UCSD-AML1 (cell line): ENCODE measurements around the gene SSBP3.

ENCODE experiments used
- DNase-seq: peaks from one replicate; lab custom pipeline; 2025; ENCODE audit not compliant: unreplicated experiment; lab: John Stamatoyannopoulos, UW

The SSBP3 gene

DNA sequence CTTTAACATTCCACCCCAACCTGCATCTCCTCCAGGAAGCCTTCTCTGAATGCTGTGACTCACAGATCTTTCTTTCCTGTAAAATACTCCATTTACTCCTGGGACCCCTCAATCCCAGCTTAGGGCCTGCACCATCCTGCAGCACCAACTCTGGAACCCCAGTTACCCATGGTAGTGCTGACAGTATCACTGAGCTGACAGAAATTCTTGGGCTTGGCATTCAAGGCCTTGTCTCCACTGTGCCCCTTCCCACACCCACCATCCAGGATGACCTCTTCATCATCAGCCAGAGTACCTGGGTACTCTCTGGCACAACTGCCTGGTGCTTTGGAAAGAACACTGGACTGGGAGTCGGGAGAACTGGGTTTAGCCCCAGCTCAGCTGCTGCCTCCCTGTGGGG, 214.7 kb downstream of the SSBP3 start:
- DNase-seq, result no peak

DNA sequence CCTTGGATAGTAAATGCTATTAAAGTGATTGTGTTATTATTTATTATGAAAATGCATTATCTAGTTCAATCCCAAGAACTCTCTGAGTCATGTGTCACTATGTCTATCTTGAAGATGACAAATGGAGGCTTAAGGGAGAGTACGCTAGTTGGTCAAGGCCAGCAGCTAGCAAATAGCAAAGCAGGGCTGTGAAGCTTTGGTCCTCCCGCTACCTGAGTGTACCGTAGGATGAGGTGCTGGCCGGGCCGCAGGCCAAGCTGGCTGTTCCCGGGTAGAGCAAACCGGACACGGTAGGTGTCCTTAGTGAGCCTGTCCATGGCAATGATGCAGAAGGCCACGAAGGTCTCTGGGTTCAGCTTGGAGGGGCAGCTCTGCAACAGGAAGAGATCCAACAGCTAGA, 215.7 kb downstream of the SSBP3 start:
- DNase-seq, result no peak

DNA sequence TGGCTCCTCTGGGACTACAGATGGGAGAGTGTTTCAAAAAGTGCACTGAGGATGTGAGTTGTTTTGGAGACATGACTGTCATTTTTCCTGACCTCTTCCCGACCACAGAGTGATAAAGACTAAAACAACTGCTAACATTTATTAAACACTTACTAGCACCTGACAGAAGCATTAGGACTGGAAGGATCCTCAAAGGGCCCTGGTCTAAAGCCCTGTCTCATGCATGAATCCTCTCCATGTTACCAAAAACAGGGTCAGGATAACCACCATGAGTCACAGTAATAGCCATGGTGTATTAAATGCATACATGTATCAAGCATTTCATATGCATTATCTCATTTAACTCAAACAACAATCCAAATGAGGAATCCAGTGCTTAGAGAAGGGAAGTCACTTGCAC, 217.9 kb downstream of the SSBP3 start:
- DNase-seq, result no peak

DNA sequence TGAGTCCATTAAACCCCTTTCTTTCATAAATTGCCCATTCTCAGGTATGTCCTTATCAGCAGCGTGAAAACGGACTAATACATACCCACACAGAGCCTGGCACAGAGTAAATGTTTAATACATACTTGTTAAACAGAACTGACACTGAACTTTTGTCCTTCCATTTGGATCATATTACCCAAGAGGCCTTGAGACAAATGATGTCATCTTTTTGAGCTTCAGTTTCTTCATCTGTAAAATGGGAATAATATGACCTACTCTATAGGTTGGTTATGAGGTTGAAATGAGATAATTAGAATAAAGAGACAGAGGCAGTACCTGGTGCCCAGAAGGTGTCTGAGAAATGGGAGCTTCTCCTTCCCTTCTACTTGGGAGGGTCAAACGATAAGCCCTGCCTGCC, 220.1 kb downstream of the SSBP3 start:
- DNase-seq, result no peak

DNA sequence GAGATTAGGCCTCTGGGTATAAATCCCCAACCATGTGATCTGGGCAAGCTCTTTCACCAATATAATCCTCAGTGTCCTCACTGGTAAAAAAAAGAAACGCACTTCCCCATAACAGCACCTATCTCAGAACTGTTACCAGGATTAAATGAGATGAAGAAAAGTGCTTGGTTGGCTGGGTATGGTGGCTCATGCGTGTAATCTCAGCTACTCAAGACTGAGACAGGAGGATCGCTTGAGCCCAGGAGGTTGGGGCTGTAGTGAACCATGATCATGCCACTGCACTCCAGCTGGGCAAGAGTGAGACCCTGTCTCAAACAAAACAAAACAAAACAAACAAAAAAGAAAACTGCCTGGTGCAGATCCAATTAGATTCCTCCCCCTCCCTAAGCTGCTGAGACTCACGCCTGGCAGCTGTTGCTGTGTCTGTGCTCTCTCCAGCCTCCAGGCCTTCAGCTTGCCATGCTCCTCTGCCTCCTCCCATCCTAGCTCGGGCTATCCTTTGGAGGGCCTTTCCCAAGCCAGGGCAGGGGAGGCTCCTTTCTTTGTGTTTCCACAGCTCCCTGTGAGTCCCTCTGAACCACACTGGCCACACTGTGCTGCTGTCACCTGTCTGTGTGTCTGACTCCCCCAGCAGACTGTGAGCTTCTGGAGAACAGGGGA, 225.4 kb downstream of the SSBP3 start:
- no peak for DNase-seq

DNA sequence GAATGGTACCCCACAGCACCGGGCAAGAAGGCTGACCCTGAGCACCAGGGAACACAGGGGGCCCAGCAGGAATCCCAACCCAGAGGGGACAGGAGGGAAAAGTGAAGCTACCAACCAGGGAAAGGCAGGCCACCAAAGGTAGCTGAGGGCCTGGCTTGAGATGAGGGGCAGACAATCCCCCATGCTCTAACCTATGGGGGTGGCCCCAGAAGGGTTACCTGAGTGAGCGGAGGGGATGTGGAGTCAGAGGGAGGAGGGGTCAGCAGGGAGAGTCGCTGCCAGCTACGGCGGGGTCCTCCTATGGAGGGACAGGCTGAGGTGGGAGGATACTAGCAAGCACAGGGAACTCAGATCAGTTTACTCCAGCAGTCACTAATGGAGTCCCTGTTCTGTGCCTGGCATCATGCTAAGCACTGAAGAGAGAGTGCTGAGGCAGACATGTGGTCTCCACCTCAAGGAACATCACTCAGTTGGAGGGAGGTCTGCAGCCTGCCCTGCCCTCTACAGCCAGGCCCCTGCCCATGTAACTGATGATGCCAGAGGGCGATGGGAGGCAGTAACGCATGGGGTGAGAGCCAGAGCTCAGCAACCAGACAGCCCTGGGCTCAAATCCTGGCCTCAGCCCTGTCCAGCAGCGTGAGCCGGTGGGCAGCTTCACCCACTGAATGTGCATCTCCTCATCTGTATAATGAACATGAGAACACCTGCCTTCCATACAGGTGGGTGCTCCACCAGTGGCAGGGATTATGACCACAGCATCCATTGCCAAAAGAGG, 227.7 kb downstream of the SSBP3 start:
- no peak for DNase-seq

DNA sequence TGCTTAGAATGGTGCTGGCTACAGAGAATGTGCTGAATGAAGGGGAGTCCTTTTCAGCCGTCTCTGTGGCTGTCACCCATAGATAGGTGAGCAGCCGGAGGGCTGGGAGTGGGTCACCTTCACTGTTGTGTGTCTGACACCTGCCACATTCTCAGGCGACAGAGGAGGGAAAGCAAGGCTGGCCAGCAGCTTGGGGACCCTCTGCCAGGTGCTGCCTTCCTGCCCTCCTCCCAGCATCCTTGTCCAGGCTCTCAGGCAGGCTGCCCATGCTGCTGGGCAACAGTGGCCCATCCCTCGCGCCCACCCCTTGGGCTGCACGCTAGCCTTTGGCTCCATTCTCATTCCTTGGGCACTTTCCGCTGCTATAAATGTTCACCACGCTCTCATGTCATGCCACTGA, 228.5 kb downstream of the SSBP3 start:
- DNase-seq, result no peak

DNA sequence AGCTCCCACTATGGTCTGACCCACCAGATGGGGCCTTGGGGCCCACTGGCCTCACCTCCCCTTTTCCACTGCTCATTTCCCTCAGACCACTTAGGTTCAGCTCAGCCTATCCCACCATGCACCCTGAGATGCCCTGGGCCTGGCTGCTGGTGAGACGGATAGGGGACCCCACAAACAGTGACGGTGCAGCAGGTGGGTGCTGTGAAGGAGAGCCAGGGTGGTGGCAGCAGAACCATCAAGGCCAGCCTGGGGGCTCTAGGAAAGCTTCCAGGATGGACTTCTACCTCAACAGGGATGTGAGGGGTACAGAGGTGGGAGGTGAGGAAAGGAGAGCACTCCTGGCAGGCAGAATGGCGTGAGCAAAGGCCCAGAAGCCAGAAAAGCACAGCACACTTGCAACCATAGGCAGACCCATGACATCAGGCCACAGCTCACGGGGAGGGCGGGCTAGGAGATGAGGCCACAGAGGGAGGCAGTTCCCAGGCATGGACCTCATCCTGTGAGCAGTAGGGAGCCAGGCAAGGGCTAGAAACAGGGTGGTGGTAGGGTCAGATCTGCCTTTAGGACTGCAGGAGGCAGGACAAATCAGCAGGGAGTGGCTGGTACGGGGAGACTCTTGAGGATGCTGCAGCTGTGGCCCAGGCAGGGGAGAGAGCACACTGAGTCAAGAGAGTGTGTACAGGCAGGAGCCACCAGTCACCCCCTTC, 229.4 kb downstream of the SSBP3 start:
- no peak for DNase-seq
